Measurements from ENCODE around the gene GSK3A. TPM values are rescaled to one million over a fixed set of nuclear protein-coding genes. Genes with fewer than 3 reads are reported as not detected.

GSK3A gene
- total and polyA plus RNA-seq, 9 of the 15 experiments (the other 6 are each of a cell fraction or from before 2014, with no cell fraction given): 0.62 to 90.7 (median 33.3) TPM

DNA sequence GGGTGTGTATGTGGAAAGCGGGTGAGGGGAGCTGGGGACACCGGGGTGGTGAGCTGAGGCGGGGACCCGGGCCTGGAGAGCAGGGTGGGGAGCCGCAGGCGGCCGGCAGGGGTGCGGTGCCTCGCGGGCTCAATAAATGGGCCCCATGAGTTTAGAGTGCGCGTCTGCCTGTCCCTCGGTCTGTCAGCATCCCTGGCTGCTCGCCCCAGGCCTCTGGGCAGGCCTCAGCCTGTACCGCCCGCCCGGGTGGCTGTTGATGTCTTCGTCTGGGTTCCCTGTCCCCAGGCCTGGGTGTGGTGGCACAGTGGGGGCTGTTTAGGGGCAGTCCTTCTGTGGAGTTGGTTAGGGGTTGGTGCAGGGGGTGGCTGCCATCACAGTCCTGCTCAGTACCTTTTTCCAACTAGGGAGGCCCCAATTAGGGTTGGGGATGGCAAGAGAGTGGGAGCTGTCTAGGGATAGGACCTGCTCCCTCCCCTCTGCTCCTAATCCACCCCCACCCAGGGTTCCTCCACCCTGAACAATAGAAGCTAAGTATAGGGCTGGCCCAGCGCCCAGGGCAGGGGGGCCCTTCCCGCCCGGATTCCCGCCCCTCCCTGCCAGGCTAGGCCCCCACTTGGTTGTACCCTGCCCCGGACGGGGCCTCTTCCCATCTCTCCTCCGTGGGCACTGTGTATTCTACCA, 38.9 kb upstream of the GSK3A start (continued):
- TF ChIP-seq ZNF699 (CRISPR knock-in tag; IDR thresholded peaks at IDR 0.05; ENCODE audit: insufficient replicate concordance) (no peak), MECOM (CRISPR knock-in tag; IDR thresholded peaks at IDR 0.05) (no peak), HMGN3 (IDR thresholded peaks at IDR 0.05; ENCODE audit: borderline replicate concordance, extremely low read depth, insufficient read length, low read depth, low read length) (peak; percentile 22), ZNF133 (CRISPR knock-in tag; IDR thresholded peaks at IDR 0.05) (no peak), MBD1 (CRISPR knock-in tag; IDR thresholded peaks at IDR 0.05) (no peak), BRCA1 (IDR thresholded peaks at IDR 0.05) (no peak), BRCA1 (CRISPR knock-in tag; IDR thresholded peaks at IDR 0.05) (no peak), FOS (IDR thresholded peaks at IDR 0.05; ENCODE audit: extremely low read depth, insufficient read length) (no peak), ZNF668 (CRISPR knock-in tag; IDR thresholded peaks at IDR 0.05) (no peak), L3MBTL2 (IDR thresholded peaks at IDR 0.05) (no peak), CHAMP1 (IDR thresholded peaks at IDR 0.05) (no peak), ZC3H4 (CRISPR knock-in tag; IDR thresholded peaks at IDR 0.05; ENCODE audit: borderline replicate concordance) (0 out of 2 replicates have a peak, but pooled peaks have one; percentile 38)
- TF ChIP-seq, protein P1, sequence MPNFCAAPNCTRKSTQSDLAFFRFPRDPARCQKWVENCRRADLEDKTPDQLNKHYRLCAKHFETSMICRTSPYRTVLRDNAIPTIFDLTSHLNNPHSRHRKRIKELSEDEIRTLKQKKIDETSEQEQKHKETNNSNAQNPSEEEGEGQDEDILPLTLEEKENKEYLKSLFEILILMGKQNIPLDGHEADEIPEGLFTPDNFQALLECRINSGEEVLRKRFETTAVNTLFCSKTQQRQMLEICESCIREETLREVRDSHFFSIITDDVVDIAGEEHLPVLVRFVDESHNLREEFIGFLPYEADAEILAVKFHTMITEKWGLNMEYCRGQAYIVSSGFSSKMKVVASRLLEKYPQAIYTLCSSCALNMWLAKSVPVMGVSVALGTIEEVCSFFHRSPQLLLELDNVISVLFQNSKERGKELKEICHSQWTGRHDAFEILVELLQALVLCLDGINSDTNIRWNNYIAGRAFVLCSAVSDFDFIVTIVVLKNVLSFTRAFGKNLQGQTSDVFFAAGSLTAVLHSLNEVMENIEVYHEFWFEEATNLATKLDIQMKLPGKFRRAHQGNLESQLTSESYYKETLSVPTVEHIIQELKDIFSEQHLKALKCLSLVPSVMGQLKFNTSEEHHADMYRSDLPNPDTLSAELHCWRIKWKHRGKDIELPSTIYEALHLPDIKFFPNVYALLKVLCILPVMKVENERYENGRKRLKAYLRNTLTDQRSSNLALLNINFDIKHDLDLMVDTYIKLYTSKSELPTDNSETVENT (CRISPR knock-in tag; IDR thresholded peaks at IDR 0.05): 0 out of 2 replicates have a peak, but pooled peaks have one; percentile 39
- TF ChIP-seq, protein P2, sequence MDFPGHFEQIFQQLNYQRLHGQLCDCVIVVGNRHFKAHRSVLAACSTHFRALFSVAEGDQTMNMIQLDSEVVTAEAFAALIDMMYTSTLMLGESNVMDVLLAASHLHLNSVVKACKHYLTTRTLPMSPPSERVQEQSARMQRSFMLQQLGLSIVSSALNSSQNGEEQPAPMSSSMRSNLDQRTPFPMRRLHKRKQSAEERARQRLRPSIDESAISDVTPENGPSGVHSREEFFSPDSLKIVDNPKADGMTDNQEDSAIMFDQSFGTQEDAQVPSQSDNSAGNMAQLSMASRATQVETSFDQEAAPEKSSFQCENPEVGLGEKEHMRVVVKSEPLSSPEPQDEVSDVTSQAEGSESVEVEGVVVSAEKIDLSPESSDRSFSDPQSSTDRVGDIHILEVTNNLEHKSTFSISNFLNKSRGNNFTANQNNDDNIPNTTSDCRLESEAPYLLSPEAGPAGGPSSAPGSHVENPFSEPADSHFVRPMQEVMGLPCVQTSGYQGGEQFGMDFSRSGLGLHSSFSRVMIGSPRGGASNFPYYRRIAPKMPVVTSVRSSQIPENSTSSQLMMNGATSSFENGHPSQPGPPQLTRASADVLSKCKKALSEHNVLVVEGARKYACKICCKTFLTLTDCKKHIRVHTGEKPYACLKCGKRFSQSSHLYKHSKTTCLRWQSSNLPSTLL (IDR thresholded peaks at IDR 0.05): no peak
- TF ChIP-seq, protein P3, sequence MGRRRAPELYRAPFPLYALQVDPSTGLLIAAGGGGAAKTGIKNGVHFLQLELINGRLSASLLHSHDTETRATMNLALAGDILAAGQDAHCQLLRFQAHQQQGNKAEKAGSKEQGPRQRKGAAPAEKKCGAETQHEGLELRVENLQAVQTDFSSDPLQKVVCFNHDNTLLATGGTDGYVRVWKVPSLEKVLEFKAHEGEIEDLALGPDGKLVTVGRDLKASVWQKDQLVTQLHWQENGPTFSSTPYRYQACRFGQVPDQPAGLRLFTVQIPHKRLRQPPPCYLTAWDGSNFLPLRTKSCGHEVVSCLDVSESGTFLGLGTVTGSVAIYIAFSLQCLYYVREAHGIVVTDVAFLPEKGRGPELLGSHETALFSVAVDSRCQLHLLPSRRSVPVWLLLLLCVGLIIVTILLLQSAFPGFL (CRISPR knock-in tag; IDR thresholded peaks at IDR 0.05): no peak
- TF ChIP-seq, protein P4, sequence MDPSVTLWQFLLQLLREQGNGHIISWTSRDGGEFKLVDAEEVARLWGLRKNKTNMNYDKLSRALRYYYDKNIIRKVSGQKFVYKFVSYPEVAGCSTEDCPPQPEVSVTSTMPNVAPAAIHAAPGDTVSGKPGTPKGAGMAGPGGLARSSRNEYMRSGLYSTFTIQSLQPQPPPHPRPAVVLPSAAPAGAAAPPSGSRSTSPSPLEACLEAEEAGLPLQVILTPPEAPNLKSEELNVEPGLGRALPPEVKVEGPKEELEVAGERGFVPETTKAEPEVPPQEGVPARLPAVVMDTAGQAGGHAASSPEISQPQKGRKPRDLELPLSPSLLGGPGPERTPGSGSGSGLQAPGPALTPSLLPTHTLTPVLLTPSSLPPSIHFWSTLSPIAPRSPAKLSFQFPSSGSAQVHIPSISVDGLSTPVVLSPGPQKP (CRISPR knock-in tag; IDR thresholded peaks at IDR 0.05): 0 out of 2 replicates have a peak, but pooled peaks have one; percentile 40
